Left kidney (tissue), 2 donors: Measurements from ENCODE around the gene CCL23. TPM values are rescaled to one million over a fixed set of nuclear protein-coding genes. Genes with fewer than 3 reads are reported as not detected.

Source experiments
- DNase-seq: peaks from one replicate; pipeline ENCODE4 v3.0.0-alpha.2; 2013
- polyA plus RNA-seq: library from polyadenylated mRNA; unstranded; fragments of 120-200 nt; gene quantifications from one replicate; pipeline ENCODE4 v1.2.1, GENCODE V29; 2013; ENCODE audit not compliant: insufficient read length

Gene CCL23
- polyA plus RNA-seq, 1 donor, result 0.48 TPM

DNA sequence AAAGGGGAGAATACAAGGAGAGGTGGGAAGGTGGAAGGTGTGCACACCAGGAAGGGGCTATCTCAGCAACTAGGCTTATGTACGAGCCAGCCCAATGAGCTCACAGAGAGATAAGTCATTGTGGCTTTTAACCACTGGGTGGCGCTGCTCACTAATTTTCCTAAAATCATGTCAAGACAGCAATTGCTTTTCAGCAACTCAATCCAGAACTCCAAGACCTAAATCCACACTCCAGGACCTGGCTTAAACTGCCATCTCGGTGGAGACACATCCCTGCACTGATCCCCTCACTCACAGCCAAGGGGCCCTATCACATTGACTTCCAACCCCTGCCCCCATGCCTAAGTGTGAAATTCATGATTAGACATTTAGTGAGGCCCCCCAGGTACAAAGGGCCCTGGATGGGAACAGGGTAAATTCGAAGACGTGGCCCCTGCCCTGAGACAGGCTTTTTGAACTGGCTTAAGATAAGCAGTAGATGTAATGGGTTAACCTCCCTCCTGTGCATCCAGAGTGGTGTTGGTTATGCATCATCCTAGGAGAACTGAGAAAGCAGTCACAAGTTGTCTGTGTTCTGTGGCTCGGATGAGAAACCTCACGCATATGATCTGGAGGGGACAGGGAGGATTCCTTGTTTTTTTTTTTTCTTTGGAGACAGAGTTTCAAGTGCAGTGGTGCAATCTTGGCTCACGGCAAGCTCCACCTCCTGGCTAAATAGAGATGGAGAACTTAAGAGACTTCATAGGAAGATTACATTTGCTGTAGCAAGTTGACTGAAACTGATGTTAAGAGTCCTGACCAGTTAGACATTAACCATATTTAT is 48.0 kb downstream of the CCL23 start:
- peak; percentile 89 for DNase-seq

DNA sequence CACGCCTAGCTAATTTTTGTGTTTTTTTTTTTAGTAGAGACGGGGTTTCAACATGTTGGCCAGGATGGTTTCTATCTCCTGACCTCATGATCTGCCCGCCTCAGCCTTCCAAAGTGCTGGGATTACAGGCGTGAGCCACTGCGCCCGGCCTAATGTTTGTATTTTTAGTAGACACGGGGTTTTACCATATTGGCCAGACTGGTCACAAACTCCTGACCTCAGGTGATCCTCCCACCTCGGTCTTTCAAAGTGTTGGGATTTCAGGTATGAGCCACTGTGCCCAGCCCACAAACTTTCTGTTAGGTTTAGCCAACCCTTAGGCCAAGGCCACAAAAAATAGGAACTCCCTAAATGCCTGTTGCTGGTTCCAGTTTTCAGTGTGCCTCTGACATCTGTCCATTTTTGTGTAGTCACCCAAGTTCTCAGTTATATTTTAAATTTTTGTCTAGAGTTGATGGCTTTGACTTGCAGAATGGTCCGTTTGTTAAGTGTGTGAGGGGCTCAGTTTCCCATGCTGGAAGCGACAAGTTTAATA is 49.2 kb downstream of the CCL23 start:
- DNase-seq, result no peak

DNA sequence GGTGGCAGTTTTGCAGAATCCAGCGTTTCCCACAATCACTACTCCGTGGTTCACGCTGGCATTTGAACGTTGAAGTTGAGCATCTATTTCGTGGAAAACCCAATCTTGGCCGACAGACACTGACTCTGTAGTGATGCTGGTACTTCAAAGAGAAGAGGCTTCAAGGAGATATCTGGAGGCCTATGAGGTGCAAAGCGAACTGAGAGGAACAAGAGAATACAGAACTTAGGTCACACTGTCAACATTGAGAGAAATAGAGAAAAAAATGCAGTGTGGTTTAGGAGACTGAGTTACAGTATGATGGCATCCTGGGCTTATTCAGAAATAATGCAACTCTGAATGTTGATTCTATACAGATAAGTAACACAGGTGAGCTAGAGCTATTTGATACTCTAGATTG is 52.5 kb downstream of the CCL23 start:
- DNase-seq, result no peak

GRCh38 chr17:35963663-35964062 is 54.1 kb downstream of the CCL23 start:
- DNase-seq, result no peak

Other genes starting within 250 kb of the CCL23 start
- 1.2 TPM for gene MMP28, start 222.3 kb downstream of the CCL23 start, polyA plus RNA-seq
- gene TAF15, start 208.5 kb downstream of the CCL23 start, polyA plus RNA-seq, result 321 TPM
- 0.20 TPM for gene HEATR9, start 149.1 kb downstream of the CCL23 start, polyA plus RNA-seq
- gene CCL5, start 137.6 kb downstream of the CCL23 start, polyA plus RNA-seq, result 1.5 TPM
- gene RDM1, start 87.2 kb downstream of the CCL23 start, polyA plus RNA-seq, result 3.1 TPM
- gene LYZL6, start 74.3 kb downstream of the CCL23 start, polyA plus RNA-seq, result not detected
- gene CCL16, start 36.5 kb downstream of the CCL23 start, polyA plus RNA-seq, result 0.20 TPM
- gene CCL14, start 31.2 kb downstream of the CCL23 start, polyA plus RNA-seq, result 18.0 TPM
- 7.5 TPM for gene CCL15, start 16.4 kb downstream of the CCL23 start, polyA plus RNA-seq
- not detected for gene CCL18, start 46.3 kb upstream of the CCL23 start, polyA plus RNA-seq
- gene CCL3, start 72.2 kb upstream of the CCL23 start, polyA plus RNA-seq, result 3.9 TPM
- 1.7 TPM for gene CCL4, start 85.9 kb upstream of the CCL23 start, polyA plus RNA-seq
- 16.2 TPM for gene TBC1D3B, start 158.7 kb upstream of the CCL23 start, polyA plus RNA-seq
- gene CCL3L1, start 178.8 kb upstream of the CCL23 start, polyA plus RNA-seq, result 0.91 TPM
- 1.4 TPM for gene CCL4L2, start 193.1 kb upstream of the CCL23 start, polyA plus RNA-seq
- gene TBC1D3I, start 246.6 kb upstream of the CCL23 start, polyA plus RNA-seq, result 0.57 TPM